Left lung (tissue), 14 donors: ENCODE measurements around the gene CCDC126. TPM values are rescaled to one million over a fixed set of nuclear protein-coding genes. Genes with fewer than 3 reads are reported as not detected.
"Not testable (repeated sequence)": the region's sequence is repeated elsewhere in the genome, so short reads cannot be mapped to it uniquely, and the experiment has no call there.

Experiments used
- ATAC-seq: fragments of 200-7000 bp; cut with Tn5 transposase; one replicate; pipeline ENCODE4 v1.9.1; 2020; ENCODE audit warnings: moderate library complexity
- DNase-seq, 4 donors: peaks; one replicate each; pipeline ENCODE4 v3.0.0-alpha.2; 2013 to 2020
- H3K27ac ChIP-seq, 2 donors: fragments of 200-600 bp; sonication (generic) in 1 of 2; one replicate each; pipeline versions ENCODE4 v1.5.0 to v1.8.0; 2020 to 2021
- H3K27me3 ChIP-seq, 2 donors: fragments of 200-600 bp; sonication (generic) in 1 of 2; one replicate each; pipeline versions ENCODE4 v1.5.0 to v1.8.0; 2020 to 2021
- H3K36me3 ChIP-seq, 2 donors: fragments of 200-600 bp; sonication (generic) in 1 of 2; one replicate each; pipeline versions ENCODE4 v1.5.0 to v1.8.0; 2020 to 2021
- H3K4me1 ChIP-seq, 2 donors: fragments of 200-600 bp; one replicate each; pipeline ENCODE4 v1.8.0; 2021
- H3K4me3 ChIP-seq, 2 donors: fragments of 200-600 bp; sonication (generic) in 1 of 2; one replicate each; pipeline versions ENCODE4 v1.5.0 to v1.8.0; 2020 to 2021; ENCODE audit warnings: mild to moderate bottlenecking in 1 of 2
- H3K9me3 ChIP-seq, 2 donors: fragments of 200-600 bp; sonication (generic) in 1 of 2; one replicate each; pipeline versions ENCODE4 v1.5.0 to v1.8.0; 2020 to 2021
- CTCF ChIP-seq, 2 donors: fragments of 200-600 bp; sonication (generic) in 1 of 2; IDR thresholded peaks; one replicate each; pipeline versions ENCODE4 v1.5.0 to v1.8.0; 2021; ENCODE audit warnings: antibody characterized with exemption in 2 of 2
- intact Hi-C, 2 donors: fragments of 100-400 bp; cut with DNase I; formaldehyde crosslinking; loops; one replicate each; pipeline versions ENCODE4 v1.11.2 to v1.14.2; 2022
- long read RNA-seq, 12 donors: library from polyadenylated mRNA in 2 of 12; unstranded in 2 of 12; transcript quantifications; one replicate each; pipeline ENCODE4 v2.0.0 and lab custom pipeline, GENCODE V29; 2019 to 2026
- polyA plus RNA-seq, 6 donors: library from polyadenylated mRNA; unstranded; fragments of 120-200 nt; gene quantifications; one replicate each; pipeline ENCODE4 v1.2.1, GENCODE V29; 2013; ENCODE audit not compliant: insufficient read length in 6 of 6
- total RNA-seq, 2 donors: library from RNA; stranded (reverse); fragmentation: NEBNext Ultra II Directional; extraction: Animal tissue kit (Norgen Biotek cat#: 25700); gene quantifications; one replicate each; pipeline ENCODE4 v1.2.1, GENCODE V29; 2021
- donor health status: DM: no; HTN: yes; CAD: no.
- donor health status: DM: no; HTN: no; CAD: no.

Gene CCDC126
- 10 to 100 TPM; 11.9 to 14.3 TPM for total RNA-seq
- 10 to 100 TPM; 10.3 to 12.9 (median 11.4) TPM for polyA plus RNA-seq
- long read RNA-seq, donor 1, partial matches to known transcripts = 0 of 2 reads
- long read RNA-seq, donor 1, other reads (novel, unspliced or antisense) = 0 of 2 reads
- long read RNA-seq, donor 2, partial matches to known transcripts = 0 of 2 reads
- long read RNA-seq, donor 2, other reads (novel, unspliced or antisense) = 0 of 2 reads
- long read RNA-seq, donor 3, partial matches to known transcripts = 13 of 16 reads
- long read RNA-seq, donor 3, other reads (novel, unspliced or antisense) = 0 of 16 reads
- long read RNA-seq, donor 4, partial matches to known transcripts = 1 of 4 reads
- long read RNA-seq, donor 4, other reads (novel, unspliced or antisense) = 0 of 4 reads
- long read RNA-seq, donor 5, partial matches to known transcripts = 0 of 3 reads
- long read RNA-seq, donor 5, other reads (novel, unspliced or antisense) = 0 of 3 reads
- long read RNA-seq, donor 6, partial matches to known transcripts = 18 of 22 reads
- long read RNA-seq, donor 6, other reads (novel, unspliced or antisense) = 0 of 22 reads
- long read RNA-seq, donor 7, partial matches to known transcripts = 0 of 2 reads
- long read RNA-seq, donor 7, other reads (novel, unspliced or antisense) = 0 of 2 reads
- long read RNA-seq, donor 8, partial matches to known transcripts = 0 of 4 reads
- long read RNA-seq, donor 8, other reads (novel, unspliced or antisense) = 0 of 4 reads
- long read RNA-seq, donor 9 = 0 reads
- long read RNA-seq, donor 10, partial matches to known transcripts = 2 of 2 reads
- long read RNA-seq, donor 10, other reads (novel, unspliced or antisense) = 0 of 2 reads
- long read RNA-seq, donor 11, partial matches to known transcripts = 0 of 2 reads
- long read RNA-seq, donor 11, other reads (novel, unspliced or antisense) = 0 of 2 reads
- long read RNA-seq, donor 12, partial matches to known transcripts = 0 of 4 reads
- long read RNA-seq, donor 12, other reads (novel, unspliced or antisense) = 0 of 4 reads

GRCh38 chr7:23597094-23598091 lies at the start of gene CCDC126:
Gene CCDC126 (plus strand): TSS chr7:23597382. CDS start chr7:23611316, 13,934 bp downstream.
- peaks cover 5 to 16% of the 10 kb centered on the region in 2 donors for H3K4me1 ChIP-seq
- no peaks in the 10 kb centered on the region for H3K36me3 ChIP-seq
- peak; percentile 92 to 99 (median 95) for DNase-seq
- peak within 1 kb of the TSS; percentile 95 to 97 for H3K27ac ChIP-seq
- H3K4me3 ChIP-seq = peak within 1 kb of the TSS; percentile 70 to 82
- peak; percentile 98 for ATAC-seq
- intact Hi-C loops = no loop called here
- no peak for TF ChIP-seq CTCF (IDR thresholded peaks at IDR 0.05)
- H3K9me3 ChIP-seq = no peaks in the 10 kb centered on the region
- no peaks in the 10 kb centered on the region for H3K27me3 ChIP-seq

- no peaks in the 10 kb centered on the region for H3K27me3 ChIP-seq
- H3K36me3 ChIP-seq = no peaks in the 10 kb centered on the region
- intact Hi-C loops = loop anchor here in 1 of 2 donors (10.0 kb wide), 1 partner anchor 167 kb away; the partner anchor contains the start of gene STK31
- peaks cover 0 to 4% of the 10 kb centered on the region in 2 donors for H3K4me1 ChIP-seq
- no peak overlapping the region for H3K27ac ChIP-seq
- ATAC-seq (no peak), DNase-seq (no peak)
- no peaks in the 10 kb centered on the region for H3K9me3 ChIP-seq
- H3K4me3 ChIP-seq = no peak overlapping the region
- TF ChIP-seq CTCF (IDR thresholded peaks at IDR 0.05) = no peak
Observed at GRCh38 chr7:23547662-23548061, 49.5 kb upstream of the CCDC126 start.

GRCh38 chr7:23558303-23558702 lies 38.9 kb upstream of the CCDC126 start:
- intact Hi-C loops = no loop called here
- no peaks in the 10 kb centered on the region for H3K36me3 ChIP-seq
- no peak overlapping the region for H3K4me3 ChIP-seq
- peaks cover 0 to 8% of the 10 kb centered on the region in 2 donors for H3K27me3 ChIP-seq
- no peaks in the 10 kb centered on the region for H3K9me3 ChIP-seq
- no peak overlapping the region for H3K27ac ChIP-seq
- ATAC-seq (no peak), DNase-seq (no peak)
- no peaks in the 10 kb centered on the region for H3K4me1 ChIP-seq
- no peak for TF ChIP-seq CTCF (IDR thresholded peaks at IDR 0.05)

- no peaks in the 10 kb centered on the region for H3K9me3 ChIP-seq
- intact Hi-C loops = loop anchor here in 1 of 2 donors (5.0 kb wide), 1 partner anchor 142 kb away; the partner anchor contains the start of gene STK31
- no peaks in the 10 kb centered on the region for H3K4me1 ChIP-seq
- H3K27ac ChIP-seq = no peak overlapping the region
- H3K27me3 ChIP-seq = peaks cover 0 to 16% of the 10 kb centered on the region in 2 donors
- H3K36me3 ChIP-seq = no peaks in the 10 kb centered on the region
- ATAC-seq = peak; percentile 100
- peak in 3 of 4 donors; percentile 53 to 84 (median 54) for DNase-seq
- TF ChIP-seq CTCF (IDR thresholded peaks at IDR 0.05) = peak; percentile 65 to 73
- H3K4me3 ChIP-seq = no peak overlapping the region
Observed at GRCh38 chr7:23570592-23571200, 26.5 kb upstream of the CCDC126 start.

GRCh38 chr7:23581975-23582374 lies 15.2 kb upstream of the CCDC126 start:
- H3K27me3 ChIP-seq, ATAC-seq, H3K9me3 ChIP-seq, intact Hi-C loops, H3K4me1 ChIP-seq, H3K4me3 ChIP-seq, DNase-seq, H3K27ac ChIP-seq, H3K36me3 ChIP-seq: not testable (repeated sequence)

- DNase-seq, ATAC-seq, H3K4me3 ChIP-seq, H3K4me1 ChIP-seq, H3K9me3 ChIP-seq, H3K27ac ChIP-seq, intact Hi-C loops, H3K27me3 ChIP-seq, H3K36me3 ChIP-seq: not testable (repeated sequence)
Observed at GRCh38 chr7:23585304-23585703, 11.9 kb upstream of the CCDC126 start.
